ENCODE data around the gene RNF224. TPM values are rescaled to one million over a fixed set of nuclear protein-coding genes. Genes with fewer than 3 reads are reported as not detected.

Gene RNF224
- polyA plus RNA-seq, 3 donors: not detected

GRCh38 chr9:137212520-137212919 is 14.8 kb upstream of the RNF224 start:
- Histone ChIP-seq H3K9ac (ENCODE audit: insufficient read depth, low read length, poor library complexity, severe bottlenecking) (no peak overlapping the region), H3K27me3 (ENCODE audit: control insufficient read depth in 2 of 2, insufficient read depth in 2 of 2, low read length in 2 of 2) (no peaks in the 10 kb centered on the region), H2AFZ (ENCODE audit: insufficient read depth, low read depth, low read length, poor library complexity, severe bottlenecking) (no peak overlapping the region), H3K79me2 (ENCODE audit: insufficient read depth, low read length) (peaks cover 2% of the 10 kb centered on the region), H4K20me1 (ENCODE audit: insufficient read depth, low read length) (no peaks in the 10 kb centered on the region), H3K4me3 (replicated peaks in 1 of 3; ENCODE audit: low read depth in 2 of 3, low read length in 3 of 3) (no peak overlapping the region), H3K9me3 (replicated peaks in 1 of 2; ENCODE audit: control insufficient read depth in 1 of 2, insufficient read depth in 1 of 2, low read length in 2 of 2) (no peaks in the 10 kb centered on the region), H3K36me3 (replicated peaks in 1 of 2; ENCODE audit: control insufficient read depth in 1 of 2, insufficient read depth in 2 of 2, low read length in 2 of 2) (peaks cover 34 to 54% of the 10 kb centered on the region in 2 donors), H3K4me2 (replicated peaks; ENCODE audit: extremely low read depth, low read length, poor library complexity, severe bottlenecking) (no peak overlapping the region), H3K27ac (ENCODE audit: low read depth in 1 of 2, low read length in 2 of 2) (no peak overlapping the region), H3K4me1 (ENCODE audit: control insufficient read depth in 1 of 2, insufficient read depth in 2 of 2, low read length in 2 of 2) (peaks cover 0 to 8% of the 10 kb centered on the region in 2 donors)
- no peaks in the 10 kb centered on the region for H3K9me3 Mint-ChIP-seq
- H3K27me3 Mint-ChIP-seq (ENCODE audit: low read depth in 3 of 3): peaks cover 0 to 4% (median 0%) of the 10 kb centered on the region in 3 donors
- intact Hi-C loops (cut with micrococcal nuclease): no loop called here
- no peak overlapping the region for H3K27ac Mint-ChIP-seq
- H3K4me1 Mint-ChIP-seq: peaks cover under 1% of the 10 kb centered on the region
- DNase-seq: no peak
- 95% methylated on average over 21 of the region's 21 CpGs for WGBS (ENCODE audit: insufficient coverage)
- TF ChIP-seq CTCF (IDR thresholded peaks at IDR 0.05): no peak
- no peak overlapping the region for H3K4me3 Mint-ChIP-seq
- H3K36me3 Mint-ChIP-seq: peaks cover 31 to 64% of the 10 kb centered on the region in 2 donors

GRCh38 chr9:137213160-137214060 is 13.9 kb upstream of the RNF224 start:
- no peak overlapping the region for H3K4me3 ChIP-seq (replicated peaks in 1 of 3; ENCODE audit: low read depth in 2 of 3, low read length in 3 of 3)
- H3K27ac ChIP-seq (ENCODE audit: low read depth in 1 of 2, low read length in 2 of 2): no peak overlapping the region
- H3K4me2 ChIP-seq (replicated peaks; ENCODE audit: extremely low read depth, low read length, poor library complexity, severe bottlenecking): no peak overlapping the region
- no peaks in the 10 kb centered on the region for H4K20me1 ChIP-seq (ENCODE audit: insufficient read depth, low read length)
- Mint-ChIP-seq H3K27ac (peak overlapping the region in 1 of 7 donors; percentile 50), H3K36me3 (peaks cover 27 to 58% of the 10 kb centered on the region in 2 donors), H3K4me1 (peaks cover under 1% of the 10 kb centered on the region), H3K27me3 (ENCODE audit: low read depth in 3 of 3) (peaks cover 0 to 4% (median 0%) of the 10 kb centered on the region in 3 donors), H3K9me3 (no peaks in the 10 kb centered on the region), H3K4me3 (no peak overlapping the region)
- TF ChIP-seq CTCF (IDR thresholded peaks at IDR 0.05): peak; percentile 9
- 93% methylated on average over 49 of the region's 49 CpGs for WGBS (ENCODE audit: insufficient coverage)
- peaks cover 0 to 10% of the 10 kb centered on the region in 2 donors for H3K4me1 ChIP-seq (ENCODE audit: control insufficient read depth in 1 of 2, insufficient read depth in 2 of 2, low read length in 2 of 2)
- intact Hi-C loops (cut with micrococcal nuclease): no loop called here
- no peaks in the 10 kb centered on the region for H3K9me3 ChIP-seq (replicated peaks in 1 of 2; ENCODE audit: control insufficient read depth in 1 of 2, insufficient read depth in 1 of 2, low read length in 2 of 2)
- H2AFZ ChIP-seq (ENCODE audit: insufficient read depth, low read depth, low read length, poor library complexity, severe bottlenecking): no peak overlapping the region
- no peak for DNase-seq
- H3K79me2 ChIP-seq (ENCODE audit: insufficient read depth, low read length): no peaks in the 10 kb centered on the region
- no peaks in the 10 kb centered on the region for H3K27me3 ChIP-seq (ENCODE audit: control insufficient read depth in 2 of 2, insufficient read depth in 2 of 2, low read length in 2 of 2)
- H3K36me3 ChIP-seq (replicated peaks in 1 of 2; ENCODE audit: control insufficient read depth in 1 of 2, insufficient read depth in 2 of 2, low read length in 2 of 2): peaks cover 34 to 52% of the 10 kb centered on the region in 2 donors
- H3K9ac ChIP-seq (ENCODE audit: insufficient read depth, low read length, poor library complexity, severe bottlenecking): no peak overlapping the region
